Skeletal muscle tissue (tissue), 4 donors: ENCODE data around the gene CCDC92. TPM values are rescaled to one million over a fixed set of nuclear protein-coding genes. Genes with fewer than 3 reads are reported as not detected.

Experiments
- H3K27ac ChIP-seq: one replicate; pipeline ENCODE4 v1.7.0; 2013; ENCODE audit warnings: mild to moderate bottlenecking, low read depth, low read length, inconsistent platforms
- H3K27me3 ChIP-seq, 3 donors: one replicate each; pipeline ENCODE4 v1.7.0; 2013; ENCODE audit warnings: low read length in 3 of 3; ENCODE audit not compliant: control insufficient read depth in 3 of 3, insufficient read depth in 3 of 3
- H3K36me3 ChIP-seq, 3 donors: one replicate each; pipeline ENCODE4 v1.7.0; 2013; ENCODE audit warnings: low read length in 3 of 3; ENCODE audit not compliant: control insufficient read depth in 3 of 3, insufficient read depth in 3 of 3
- H3K4me1 ChIP-seq, 3 donors: one replicate each; pipeline ENCODE4 v1.7.0; 2013; ENCODE audit warnings: low read length in 3 of 3, mild to moderate bottlenecking in 3 of 3; ENCODE audit not compliant: control insufficient read depth in 3 of 3, insufficient read depth in 3 of 3
- H3K4me3 ChIP-seq, 3 donors: one replicate each; pipeline ENCODE4 v1.7.0; 2013; ENCODE audit warnings: low read length in 3 of 3
- H3K9ac ChIP-seq, 3 donors: one replicate each; pipeline ENCODE4 v1.7.0; 2013; ENCODE audit warnings: low read length in 3 of 3, mild to moderate bottlenecking in 3 of 3, moderate library complexity in 2 of 3, low read depth in 1 of 3
- H3K9me3 ChIP-seq, 3 donors: one replicate each; pipeline ENCODE4 v1.7.0; 2013; ENCODE audit warnings: low read length in 3 of 3; ENCODE audit not compliant: control insufficient read depth in 3 of 3
- total RNA-seq: library from RNA; depleted of rRNA; stranded (reverse); fragments of >200 nt; gene quantifications from one replicate; pipeline ENCODE4 v1.2.3, GENCODE V29; 2014
- donor health status: Osteomylitis.

Gene CCDC92, protein sequence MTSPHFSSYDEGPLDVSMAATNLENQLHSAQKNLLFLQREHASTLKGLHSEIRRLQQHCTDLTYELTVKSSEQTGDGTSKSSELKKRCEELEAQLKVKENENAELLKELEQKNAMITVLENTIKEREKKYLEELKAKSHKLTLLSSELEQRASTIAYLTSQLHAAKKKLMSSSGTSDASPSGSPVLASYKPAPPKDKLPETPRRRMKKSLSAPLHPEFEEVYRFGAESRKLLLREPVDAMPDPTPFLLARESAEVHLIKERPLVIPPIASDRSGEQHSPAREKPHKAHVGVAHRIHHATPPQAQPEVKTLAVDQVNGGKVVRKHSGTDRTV
- 2.6 TPM for total RNA-seq

DNA sequence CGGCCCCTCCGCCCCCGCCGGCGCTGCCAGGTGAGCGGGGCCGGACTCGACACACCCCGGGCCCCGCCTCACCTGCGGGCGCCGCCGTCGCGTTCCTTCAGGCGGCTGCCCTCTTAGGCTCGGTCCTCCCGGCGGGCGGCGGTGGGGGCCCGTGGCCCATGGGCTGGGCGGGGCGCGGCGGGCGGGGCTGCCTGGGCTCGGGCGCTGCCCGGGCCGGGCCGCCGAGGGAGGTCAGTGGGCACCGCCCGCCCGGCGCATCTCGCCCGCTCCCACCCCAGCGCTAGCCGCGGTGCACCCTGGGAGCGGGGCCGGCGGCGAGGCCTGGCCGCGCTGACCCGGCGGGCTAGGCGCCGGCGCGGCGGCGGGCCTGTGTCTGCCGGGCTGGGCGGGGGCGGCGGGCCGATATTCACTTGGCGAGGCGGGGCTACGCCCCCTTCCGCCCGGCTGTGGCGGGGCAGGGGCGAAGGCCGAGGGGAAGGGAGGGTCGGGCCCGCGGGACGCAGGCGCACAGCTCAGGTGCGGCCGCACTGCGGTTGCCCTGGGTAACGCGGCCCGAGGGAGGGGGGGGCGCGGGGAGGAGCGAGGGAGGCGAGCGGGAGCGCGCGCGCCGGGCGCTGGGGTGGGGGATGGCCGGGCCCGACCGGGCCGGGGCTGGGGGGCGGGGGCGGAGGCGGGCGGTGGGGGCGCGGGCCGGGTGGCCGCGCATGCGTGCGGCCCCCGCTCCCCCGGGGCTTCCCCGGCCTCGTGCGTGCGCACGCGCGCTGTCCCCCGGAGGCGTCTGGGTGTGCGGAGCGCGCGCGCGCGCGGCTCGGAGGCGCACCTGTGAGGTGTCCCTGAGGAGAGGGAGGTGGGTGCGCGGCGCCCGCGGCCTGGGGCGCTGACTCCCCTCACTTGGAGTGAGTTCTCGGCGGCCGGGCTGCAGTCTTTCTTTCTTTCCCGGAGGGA is at the start of gene CCDC92, which contains the start of gene ZNF664:
Gene CCDC92, minus strand, starts transcription at position 375 of the 945 bp plus-strand sequence. CDS start 28,526 bp downstream, outside the sequence.
Gene ZNF664, plus strand, starts transcription at position 759 of the 945 bp plus-strand sequence. CDS start 38,930 bp downstream, outside the sequence.
- Histone ChIP-seq H3K4me3 (peak within 1 kb of the TSS; percentile 77 to 84 (median 84)), H3K9ac (peak within 1 kb of the TSS; percentile 82 to 89 (median 87)), H3K4me1 (peaks cover 7 to 19% (median 9%) of the 10 kb centered on the region in 3 donors), H3K36me3 (peaks cover 3 to 11% (median 6%) of the 10 kb centered on the region in 3 donors), H3K27me3 (no peaks in the 10 kb centered on the region), H3K27ac (peak within 1 kb of the TSS; percentile 84), H3K9me3 (no peaks in the 10 kb centered on the region)

DNA sequence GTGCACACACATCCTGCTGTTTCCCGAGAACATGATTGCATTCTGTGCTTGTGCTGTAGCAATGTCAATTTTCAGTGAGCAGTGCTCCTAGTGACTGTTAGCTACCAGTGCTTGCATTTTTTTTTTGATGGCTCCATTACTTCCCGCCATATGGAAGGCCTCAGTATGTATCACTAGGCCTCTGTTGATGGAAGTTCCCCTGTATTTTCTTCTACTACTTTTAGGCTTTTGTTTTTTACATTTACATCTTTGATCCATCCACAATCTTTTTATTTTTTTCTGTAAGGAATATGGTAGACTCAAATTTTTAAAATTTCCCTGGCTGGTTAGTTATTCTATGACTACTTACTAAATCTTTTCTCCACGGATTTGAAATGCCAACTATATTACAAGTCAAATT is 49.5 kb upstream of the CCDC92 start:
- H3K27ac ChIP-seq, result no peak overlapping the region
- H3K27me3 ChIP-seq, result no peaks in the 10 kb centered on the region
- H3K9ac ChIP-seq, result no peak overlapping the region
- no peaks in the 10 kb centered on the region for H3K36me3 ChIP-seq
- H3K4me3 ChIP-seq, result no peak overlapping the region
- H3K9me3 ChIP-seq, result no peaks in the 10 kb centered on the region
- H3K4me1 ChIP-seq, result peaks cover 9 to 16% (median 13%) of the 10 kb centered on the region in 3 donors

DNA sequence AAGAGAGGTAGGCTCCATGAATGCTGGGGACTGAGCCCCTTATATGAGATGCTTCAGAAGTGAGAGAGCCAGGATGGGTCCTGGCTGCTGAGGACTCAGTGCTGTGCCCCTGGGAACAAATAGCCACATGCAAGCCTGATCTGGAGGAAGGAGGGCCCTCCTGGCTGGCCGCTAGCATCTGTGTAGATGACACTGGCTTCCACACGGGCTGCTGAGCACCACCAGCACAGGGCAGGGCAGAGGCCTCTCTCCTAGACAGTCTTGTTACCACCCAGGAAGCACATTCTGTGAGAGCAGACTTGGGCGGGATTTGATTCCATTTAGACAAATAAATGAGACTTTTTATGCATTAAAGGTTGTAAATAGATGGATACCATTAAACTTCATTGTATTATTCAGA is 48.4 kb upstream of the CCDC92 start:
- H3K9me3 ChIP-seq, result no peaks in the 10 kb centered on the region
- H3K27ac ChIP-seq, result no peak overlapping the region
- H3K27me3 ChIP-seq, result no peaks in the 10 kb centered on the region
- H3K36me3 ChIP-seq, result no peaks in the 10 kb centered on the region
- no peak overlapping the region for H3K9ac ChIP-seq
- no peak overlapping the region for H3K4me3 ChIP-seq
- peaks cover 0 to 5% (median under 1%) of the 10 kb centered on the region in 3 donors for H3K4me1 ChIP-seq

GRCh38 chr12:124020514-124020949 is 47.9 kb upstream of the CCDC92 start:
- no peaks in the 10 kb centered on the region for H3K9me3 ChIP-seq
- H3K4me1 ChIP-seq, result peaks cover 0 to 5% (median 0%) of the 10 kb centered on the region in 3 donors
- no peak overlapping the region for H3K27ac ChIP-seq
- no peaks in the 10 kb centered on the region for H3K36me3 ChIP-seq
- H3K4me3 ChIP-seq, result no peak overlapping the region
- no peaks in the 10 kb centered on the region for H3K27me3 ChIP-seq
- no peak overlapping the region for H3K9ac ChIP-seq

GRCh38 chr12:124019115-124019514 is 46.5 kb upstream of the CCDC92 start:
- Histone ChIP-seq H3K27ac (no peak overlapping the region), H3K9ac (no peak overlapping the region), H3K4me3 (no peak overlapping the region), H3K9me3 (no peaks in the 10 kb centered on the region), H3K27me3 (no peaks in the 10 kb centered on the region), H3K4me1 (peaks cover 0 to 5% (median 0%) of the 10 kb centered on the region in 3 donors), H3K36me3 (no peaks in the 10 kb centered on the region)

GRCh38 chr12:124018539-124018938 is 45.9 kb upstream of the CCDC92 start:
- no peak overlapping the region for H3K9ac ChIP-seq
- no peak overlapping the region for H3K27ac ChIP-seq
- H3K9me3 ChIP-seq, result no peaks in the 10 kb centered on the region
- H3K36me3 ChIP-seq, result peaks cover 0 to 3% (median 0%) of the 10 kb centered on the region in 3 donors
- H3K4me1 ChIP-seq, result peaks cover 0 to 5% (median 0%) of the 10 kb centered on the region in 3 donors
- H3K27me3 ChIP-seq, result no peaks in the 10 kb centered on the region
- H3K4me3 ChIP-seq, result no peak overlapping the region

DNA sequence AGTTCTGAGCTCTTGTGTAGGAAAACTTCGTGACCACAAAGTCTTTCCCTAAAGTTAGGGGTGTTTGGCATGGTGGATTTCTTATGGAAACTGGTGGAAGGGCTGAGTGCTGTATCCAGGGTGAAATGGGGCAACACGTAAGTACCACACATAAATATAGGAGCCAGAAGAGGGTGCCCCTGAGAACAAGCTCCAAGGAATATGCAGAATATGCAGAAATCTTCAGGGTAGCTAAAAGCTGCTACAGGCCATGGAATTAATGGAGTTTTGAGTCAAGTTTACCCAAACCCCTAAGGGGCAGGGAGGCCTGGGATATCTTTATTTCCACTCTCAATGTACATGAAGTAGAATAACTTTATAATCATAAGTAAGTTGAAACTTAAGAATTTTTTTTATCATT is 44.4 kb upstream of the CCDC92 start:
- Histone ChIP-seq H3K36me3 (peaks cover 7 to 13% (median 12%) of the 10 kb centered on the region in 3 donors), H3K9ac (no peak overlapping the region), H3K27ac (no peak overlapping the region), H3K4me3 (no peak overlapping the region), H3K9me3 (no peaks in the 10 kb centered on the region), H3K27me3 (no peaks in the 10 kb centered on the region), H3K4me1 (peaks cover 0 to 5% (median 0%) of the 10 kb centered on the region in 3 donors)

DNA sequence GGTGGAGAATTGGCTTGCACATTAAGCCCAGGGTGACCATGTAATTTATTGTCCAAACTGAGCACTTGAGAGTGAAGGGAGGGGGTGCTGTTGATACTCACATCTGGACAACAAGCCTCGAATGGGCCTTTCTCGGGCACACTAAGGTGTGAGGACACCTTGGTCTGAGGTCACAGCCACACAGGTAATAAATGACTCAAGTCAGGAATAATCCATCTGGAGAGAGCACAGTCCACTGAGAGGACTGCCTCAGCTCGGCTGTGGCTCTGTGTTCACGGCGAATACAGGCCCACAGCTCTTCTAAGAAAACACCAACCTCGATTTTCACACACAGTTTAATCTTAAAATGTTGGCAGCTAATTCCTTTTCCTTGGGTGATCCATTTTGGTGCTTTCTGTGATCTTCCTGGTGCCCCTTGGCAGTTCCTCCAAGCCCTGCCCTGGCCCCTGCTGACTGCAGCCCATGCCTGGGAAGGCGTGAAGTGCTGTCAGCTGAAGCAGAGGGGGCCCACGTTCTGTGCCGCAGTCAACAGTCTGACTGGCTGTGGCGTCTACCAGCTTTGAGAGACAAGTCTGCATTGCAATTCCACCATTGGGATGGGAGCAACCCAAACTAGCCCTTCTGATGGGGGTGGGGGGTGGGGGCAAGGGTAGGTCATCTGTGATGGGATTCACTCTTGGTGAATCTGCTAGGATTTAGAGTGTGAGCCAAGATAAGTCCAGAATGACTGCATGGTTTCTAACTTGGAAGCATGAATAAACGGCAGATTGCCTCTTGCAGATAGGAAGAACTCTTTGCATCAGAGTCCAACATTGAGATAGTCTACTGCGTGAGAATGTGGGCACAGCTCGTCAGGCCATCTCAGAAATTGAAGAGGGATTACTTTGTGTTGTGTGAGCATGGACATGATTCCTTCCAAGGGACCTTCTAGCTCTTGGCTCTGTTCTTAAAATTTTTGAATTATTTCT is 43.1 kb upstream of the CCDC92 start:
- no peaks in the 10 kb centered on the region for H3K9me3 ChIP-seq
- H3K36me3 ChIP-seq, result peaks cover 7 to 19% (median 15%) of the 10 kb centered on the region in 3 donors
- no peaks in the 10 kb centered on the region for H3K27me3 ChIP-seq
- H3K4me3 ChIP-seq, result no peak overlapping the region
- no peak overlapping the region for H3K27ac ChIP-seq
- peaks cover 0 to under 1% (median 0%) of the 10 kb centered on the region in 3 donors for H3K4me1 ChIP-seq
- H3K9ac ChIP-seq, result no peak overlapping the region

DNA sequence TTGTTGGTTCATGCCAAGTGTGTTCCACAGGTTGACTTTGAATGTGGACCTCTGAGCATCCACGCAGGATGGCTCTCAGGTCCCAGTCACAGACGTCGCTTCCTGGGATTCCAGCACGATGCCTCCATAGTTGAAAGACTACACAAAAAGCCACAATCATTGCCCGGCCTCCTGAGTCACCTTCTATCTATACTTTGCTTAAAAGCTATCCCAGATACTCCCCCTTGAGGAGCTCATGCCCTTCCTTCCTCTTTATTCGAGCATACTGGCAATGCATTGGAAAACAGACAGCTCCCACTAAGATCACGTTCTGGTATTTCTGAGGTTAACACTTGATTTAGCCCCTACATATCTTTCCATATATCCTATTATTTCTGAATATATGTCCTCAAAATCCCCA is 40.4 kb upstream of the CCDC92 start:
- Histone ChIP-seq H3K27me3 (no peaks in the 10 kb centered on the region), H3K27ac (no peak overlapping the region), H3K9ac (no peak overlapping the region), H3K36me3 (peaks cover 7 to 19% (median 15%) of the 10 kb centered on the region in 3 donors), H3K4me1 (peaks cover 0 to 7% (median 6%) of the 10 kb centered on the region in 3 donors), H3K9me3 (no peaks in the 10 kb centered on the region), H3K4me3 (no peak overlapping the region)
